Ovary (tissue), 3 donors: ENCODE results near the gene PLS1.

ENCODE experiments used
- CTCF ChIP-seq, 3 donors: fragments of 450-650 bp in 2 of 3; fragments of 200-600 bp in 1 of 3; IDR thresholded peaks; one replicate each; pipeline versions ENCODE4 v1.5.1 to v1.8.0; 2016 to 2022; ENCODE audit warnings: antibody characterized with exemption in 3 of 3, mild to moderate bottlenecking in 1 of 3
- EP300 ChIP-seq: sonication (generic); formaldehyde crosslinking; IDR thresholded peaks from one replicate; pipeline ENCODE4 v1.6.1; 2017; ENCODE audit warnings: antibody characterized with exemption
- donor health status: DM: no; HTN: no; CAD: no.

- TF ChIP-seq EP300 (no peak), CTCF (IDR thresholded peaks at IDR 0.05) (no peak)
Measured at GRCh38 chr3:142563496-142563997, 32.6 kb upstream of the PLS1 start.
